Measurements from ENCODE around the gene FAM222B.
"Not testable (repeated sequence)": the region's sequence is repeated elsewhere in the genome, so short reads cannot be mapped to it uniquely, and the experiment has no call there.

The FAM222B gene

DNA sequence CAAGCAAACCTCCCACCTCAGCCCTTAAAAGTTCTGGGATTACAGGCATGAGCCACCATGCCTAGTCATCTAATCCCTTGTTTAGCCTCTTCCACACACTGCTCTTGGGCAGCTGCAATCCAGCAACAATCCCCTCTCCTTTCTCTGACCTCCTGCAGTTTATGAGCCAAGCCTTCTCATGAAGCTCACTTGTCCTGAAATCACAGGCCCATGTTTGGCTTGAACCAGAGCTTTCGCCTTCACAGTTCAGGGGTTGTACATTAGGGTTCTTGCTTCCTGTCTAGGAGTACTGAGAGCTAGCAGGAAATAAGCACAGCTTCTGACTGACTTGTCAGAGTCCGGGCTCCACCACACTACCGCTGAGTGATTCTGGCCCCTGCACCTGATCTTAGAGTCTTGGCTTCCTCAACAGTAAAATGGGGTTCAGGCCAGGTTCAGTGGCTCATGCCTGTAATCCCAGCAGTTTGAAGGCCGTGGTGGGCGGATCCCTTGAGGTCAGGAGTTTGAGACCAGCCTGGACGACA is 28.5 kb upstream of the FAM222B start:
- DNase-seq (ENCODE audit: low spot score), result peak; percentile 65

DNA sequence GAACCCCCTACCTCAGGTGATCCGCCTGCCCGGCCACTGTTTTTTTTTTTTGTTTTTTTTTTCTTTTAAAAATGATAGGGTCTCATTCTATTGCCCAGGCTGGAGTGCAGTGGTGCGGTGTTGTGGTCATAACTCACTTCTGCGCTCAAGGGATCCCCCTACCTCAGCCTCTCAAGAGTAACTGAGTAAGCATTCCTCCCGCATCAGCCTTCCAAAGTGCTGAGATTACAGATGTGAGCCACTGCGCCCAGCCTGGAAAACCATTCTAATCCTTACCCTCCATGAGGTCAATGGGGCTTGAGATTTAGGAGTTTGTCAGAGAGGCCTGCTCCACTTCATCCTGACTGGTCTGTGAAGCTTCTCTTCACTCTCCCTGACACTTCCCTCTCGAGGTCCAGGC is 24.7 kb upstream of the FAM222B start:
- DNase-seq (ENCODE audit: low spot score), result no peak

- DNase-seq (ENCODE audit: low spot score), result peak; percentile 61
These were observed 23.6 kb upstream of the FAM222B start for GRCh38 chr17:28865946-28866752.

- no peak for DNase-seq (ENCODE audit: low spot score)
These were observed 22.6 kb upstream of the FAM222B start for GRCh38 chr17:28864991-28865849.

- DNase-seq (ENCODE audit: low spot score), result no peak
These were observed 21.4 kb upstream of the FAM222B start for GRCh38 chr17:28863953-28864352.

DNA sequence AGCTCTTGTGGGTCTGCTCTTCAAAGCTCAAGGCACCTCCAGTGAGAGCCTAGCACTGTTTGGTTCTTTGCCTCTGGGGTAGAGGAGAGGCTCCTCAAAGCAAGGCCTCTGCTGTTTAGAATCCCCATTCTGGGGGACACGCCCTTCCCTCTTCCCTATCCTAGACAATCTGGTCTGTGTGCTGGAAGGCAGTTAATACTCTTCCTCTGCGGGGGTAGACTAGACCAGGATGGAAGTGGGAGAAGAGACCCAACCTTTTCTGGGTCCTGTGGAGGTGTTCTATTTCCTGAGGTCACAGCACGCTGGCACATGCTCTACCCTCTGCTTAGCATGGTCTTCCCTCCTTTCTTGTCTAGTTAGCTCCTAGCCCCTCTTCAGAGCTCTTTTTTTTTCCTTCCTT is 20.0 kb upstream of the FAM222B start:
- DNase-seq (ENCODE audit: low spot score), result no peak

GRCh38 chr17:28861393-28862203 is 19.0 kb upstream of the FAM222B start:
- no peak for DNase-seq (ENCODE audit: low spot score)

DNA sequence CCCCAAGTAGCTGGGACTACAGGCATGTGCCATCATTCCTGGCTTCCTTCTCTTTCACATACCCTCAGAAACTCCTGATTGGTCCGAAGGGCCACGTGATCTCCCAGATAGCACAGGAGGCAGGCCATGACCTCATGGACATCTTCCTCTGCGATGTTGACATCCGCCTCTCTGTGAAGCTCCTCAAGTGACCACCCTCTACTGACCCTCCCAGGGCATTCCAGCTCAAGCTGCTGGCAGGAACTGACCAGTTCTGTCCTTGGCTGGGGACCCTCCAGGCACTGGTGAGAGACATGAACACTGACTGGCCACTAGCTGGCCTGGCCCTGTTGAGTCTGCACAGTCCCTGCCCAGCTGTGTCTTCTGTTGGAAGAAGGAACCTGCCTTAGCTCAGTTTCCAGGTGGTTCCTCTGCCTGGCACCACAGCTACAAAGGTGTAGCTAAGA is 17.8 kb upstream of the FAM222B start:
- no peak for DNase-seq (ENCODE audit: low spot score)

- no peak for DNase-seq (ENCODE audit: low spot score)
These were observed 16.3 kb upstream of the FAM222B start for GRCh38 chr17:28858801-28859355.

DNA sequence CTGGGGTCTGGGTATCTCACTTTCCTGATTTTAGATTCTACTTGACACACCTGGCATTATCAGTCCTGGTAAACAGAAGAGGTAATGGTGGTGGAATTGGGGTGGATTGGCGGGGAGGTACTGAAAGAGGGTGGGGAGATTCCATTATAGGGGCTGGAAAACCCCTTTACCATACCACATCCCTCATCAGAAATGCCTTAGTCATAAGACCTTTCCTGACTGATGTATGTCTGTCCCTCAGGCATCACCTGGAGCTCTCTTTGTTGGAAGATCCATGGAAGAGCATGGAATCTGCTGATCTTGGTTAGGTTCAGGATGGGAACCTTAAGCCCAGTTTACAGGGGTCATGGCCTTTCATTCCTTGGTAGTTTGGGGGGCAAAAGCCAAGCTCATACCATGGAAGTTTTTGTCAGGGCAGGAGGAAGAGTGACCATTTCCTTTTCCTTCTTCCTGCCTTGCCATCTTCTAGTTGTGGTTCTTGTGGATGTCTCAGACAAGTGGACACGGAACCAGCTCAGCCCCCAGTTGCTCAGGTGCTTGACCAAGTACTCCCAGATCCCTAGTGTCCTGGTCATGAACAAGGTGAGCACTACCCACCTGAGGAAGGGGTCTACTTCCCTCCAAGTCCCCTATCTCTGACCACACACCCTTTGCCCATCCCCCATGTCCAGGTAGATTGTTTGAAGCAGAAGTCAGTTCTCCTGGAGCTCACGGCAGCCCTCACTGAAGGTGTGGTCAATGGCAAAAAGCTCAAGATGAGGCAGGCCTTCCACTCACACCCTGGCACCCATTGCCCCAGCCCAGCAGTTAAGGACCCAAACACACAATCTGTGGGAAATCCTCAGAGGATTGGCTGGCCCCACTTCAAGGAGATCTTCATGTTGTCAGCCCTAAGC is 15.6 kb upstream of the FAM222B start:
- DNase-seq (ENCODE audit: low spot score), result no peak

DNA sequence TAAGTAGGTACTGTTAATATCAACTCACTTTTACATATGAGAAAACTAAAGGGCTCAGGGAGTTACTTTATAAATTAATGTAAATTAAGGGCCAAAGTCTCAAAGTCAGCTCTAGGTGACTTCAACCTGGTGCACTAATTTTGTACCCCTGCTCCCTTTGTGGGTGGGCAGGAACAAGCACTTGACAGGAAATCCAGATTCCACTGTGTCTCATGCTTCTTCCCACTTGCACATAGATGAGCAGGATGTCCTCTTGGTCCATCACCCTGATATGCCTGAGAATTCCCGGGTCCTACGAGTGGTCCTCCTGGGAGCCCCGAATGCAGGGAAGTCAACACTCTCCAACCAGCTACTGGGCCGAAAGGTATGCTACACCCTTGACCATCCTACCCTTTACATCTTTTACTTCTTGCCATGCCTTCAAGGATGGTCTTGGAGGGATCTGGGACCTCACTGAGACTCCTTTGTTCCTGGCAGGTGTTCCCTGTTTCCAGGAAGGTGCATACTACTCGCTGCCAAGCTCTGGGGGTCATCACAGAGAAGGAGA is 13.5 kb upstream of the FAM222B start:
- DNase-seq (ENCODE audit: low spot score), result no peak

GRCh38 chr17:28855336-28855679 is 12.7 kb upstream of the FAM222B start:
- DNase-seq (ENCODE audit: low spot score), result no peak

- peak; percentile 90 for DNase-seq (ENCODE audit: low spot score)
These were observed 12.1 kb upstream of the FAM222B start, which contains the start of gene ERAL1 for GRCh38 chr17:28854457-28855335. Gene ERAL1 (plus strand): TSS chr17:28855016. CDS start chr17:28855035, 19 bp downstream.

- no peak for DNase-seq (ENCODE audit: low spot score)
These were observed 10.7 kb upstream of the FAM222B start for GRCh38 chr17:28853295-28853694.

- DNase-seq (ENCODE audit: low spot score), result no peak
These were observed 6.7 kb upstream of the FAM222B start for GRCh38 chr17:28849281-28849680.

DNA sequence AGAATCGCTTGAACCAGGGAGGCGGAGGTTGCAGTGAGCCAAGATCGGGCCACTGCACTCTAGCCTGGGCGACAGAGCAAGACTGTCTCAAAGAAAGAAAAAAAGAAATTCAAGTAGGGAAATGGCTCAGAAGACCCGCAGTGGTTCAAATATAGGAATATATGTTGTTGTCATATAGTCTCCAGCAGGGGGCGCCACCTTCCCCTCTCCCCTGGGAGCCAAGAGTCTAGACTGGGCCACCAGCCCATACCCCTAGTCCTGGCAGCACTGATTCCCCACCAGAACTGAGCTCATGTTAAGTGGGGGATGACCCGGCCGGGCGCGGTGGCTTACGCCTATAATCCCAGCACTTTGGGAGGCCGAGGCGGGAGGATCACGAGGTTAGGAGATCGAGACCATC is 6.1 kb upstream of the FAM222B start:
- peak; percentile 72 for DNase-seq (ENCODE audit: low spot score)

DNA sequence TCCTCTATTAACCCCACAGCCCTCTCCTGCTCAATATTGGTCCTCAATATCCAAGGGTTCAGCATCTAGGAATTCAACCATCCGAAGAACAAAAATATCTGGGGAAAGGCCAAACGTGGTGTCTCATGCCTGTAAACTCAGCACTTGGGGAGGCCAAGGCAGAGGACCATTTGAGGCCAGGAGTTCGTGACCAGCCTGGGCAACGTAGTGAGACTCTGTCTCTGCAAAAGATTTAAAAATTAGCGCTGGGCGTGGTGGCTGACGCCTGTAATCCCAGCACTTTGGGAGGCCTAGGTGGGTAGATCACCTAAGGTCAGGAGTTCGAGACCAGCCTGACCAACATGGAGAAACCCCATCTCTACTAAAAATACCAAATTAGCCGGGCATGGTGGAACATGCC is 4.1 kb upstream of the FAM222B start:
- not testable (repeated sequence) for DNase-seq (ENCODE audit: low spot score)

GRCh38 chr17:28846231-28846630 is 3.6 kb upstream of the FAM222B start:
- no peak for DNase-seq (ENCODE audit: low spot score)

- DNase-seq (ENCODE audit: low spot score), result no peak
These were observed 1.2 kb upstream of the FAM222B start for GRCh38 chr17:28843816-28844148.

Data from germinal center (tissue), 1 donor.